ENCODE results near the gene ROPN1L. TPM values are rescaled to one million over a fixed set of nuclear protein-coding genes. Genes with fewer than 3 reads are reported as not detected.

Gene ROPN1L
- total and polyA plus RNA-seq, 2 of the 8 experiments (the other 6 are each of a cell fraction or from before 2014, with no cell fraction given): 0.24 to 0.73 TPM

DNA sequence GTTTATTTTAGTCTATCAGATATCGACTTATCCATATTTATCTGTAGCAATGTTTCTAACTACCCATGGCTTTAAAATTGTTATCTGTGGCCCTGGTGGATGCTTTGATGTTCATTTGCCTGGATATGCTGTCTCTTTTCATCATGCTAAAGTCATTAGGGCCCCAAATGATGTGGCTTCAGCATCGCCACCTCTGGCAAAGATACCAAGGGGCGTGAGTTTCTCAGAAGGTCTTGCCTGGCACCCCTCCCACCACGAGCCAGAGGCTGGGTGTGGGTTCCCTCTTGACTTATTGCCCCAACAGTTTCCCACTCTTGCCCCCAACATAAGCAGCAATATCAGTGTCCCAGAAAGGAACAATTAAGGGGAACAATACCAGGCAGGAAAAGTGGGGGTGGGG is 5.4 kb downstream of the ROPN1L start (continued):
- no peak for TF ChIP-seq EGR1 (IDR thresholded peaks at IDR 0.05; ENCODE audit: borderline replicate concordance, low read depth, low read length)
- TF ChIP-seq SIRT6 (IDR thresholded peaks at IDR 0.05; ENCODE audit: low read length): no peak
- TF ChIP-seq TAF7 (optimal IDR thresholded peaks at IDR 0.05; ENCODE audit: borderline replicate concordance, low read depth, low read length): no peak
- no peak for TF ChIP-seq CTBP2 (IDR thresholded peaks at IDR 0.05; ENCODE audit: borderline replicate concordance, insufficient read depth, insufficient read length, low read length)
- TF ChIP-seq SRF (IDR thresholded peaks at IDR 0.05; ENCODE audit: low read depth, low read length): no peak
- no peak for TF ChIP-seq GABPA (IDR thresholded peaks at IDR 0.05; ENCODE audit: borderline replicate concordance, insufficient read depth, low read length)
- no peak for TF ChIP-seq EP300 (IDR thresholded peaks at IDR 0.05; ENCODE audit: borderline replicate concordance in 1 of 2, low read depth in 2 of 2, low read length in 2 of 2)

All from H1 (cell line).